HG03520 (cell line): ENCODE data around the gene GCN1.

Experiments
- ATAC-seq: cut with Tn5 transposase; IDR thresholded peaks from one replicate; pipeline ENCODE4 v1.9.1; 2021; ENCODE audit warnings: mild to moderate bottlenecking, moderate library complexity; ENCODE audit not compliant: unreplicated experiment

Gene GCN1

GRCh38 chr12:120183211-120183631, 11.3 kb downstream of the GCN1 start:
- ATAC-seq: no peak

GRCh38 chr12:120181991-120182631, 12.4 kb downstream of the GCN1 start:
- no peak for ATAC-seq

GRCh38 chr12:120180975-120181374, 13.5 kb downstream of the GCN1 start:
- ATAC-seq: no peak

GRCh38 chr12:120175537-120175936, 19.0 kb downstream of the GCN1 start:
- ATAC-seq: no peak

- ATAC-seq: no peak
Observed at GRCh38 chr12:120175062-120175461, 19.5 kb downstream of the GCN1 start.

GRCh38 chr12:120172053-120172452, 22.5 kb downstream of the GCN1 start:
- ATAC-seq: no peak

- ATAC-seq: no peak
Observed at GRCh38 chr12:120170631-120171030, 23.9 kb downstream of the GCN1 start.

- ATAC-seq: no peak
Observed at GRCh38 chr12:120169946-120170345, 24.6 kb downstream of the GCN1 start.

- ATAC-seq: no peak
Observed at GRCh38 chr12:120168337-120168736, 26.2 kb downstream of the GCN1 start.

- ATAC-seq: no peak
Observed at GRCh38 chr12:120167529-120168095, 26.9 kb downstream of the GCN1 start.

GRCh38 chr12:120164293-120164692, 30.2 kb downstream of the GCN1 start:
- no peak for ATAC-seq

- no peak for ATAC-seq
Observed at GRCh38 chr12:120162763-120163162, 31.8 kb downstream of the GCN1 start.

GRCh38 chr12:120161852-120162251, 32.7 kb downstream of the GCN1 start:
- no peak for ATAC-seq

- no peak for ATAC-seq
Observed at GRCh38 chr12:120159509-120160237, 34.8 kb downstream of the GCN1 start.

GRCh38 chr12:120158351-120158750, 36.2 kb downstream of the GCN1 start:
- no peak for ATAC-seq

- no peak for ATAC-seq
Observed at GRCh38 chr12:120157678-120158077, 36.8 kb downstream of the GCN1 start.

- no peak for ATAC-seq
Observed at GRCh38 chr12:120156315-120157259, 37.9 kb downstream of the GCN1 start.

GRCh38 chr12:120155072-120155471, 39.4 kb downstream of the GCN1 start:
- ATAC-seq: no peak

- ATAC-seq: no peak
Observed at GRCh38 chr12:120150919-120151525, 43.5 kb downstream of the GCN1 start.

- ATAC-seq: no peak
Observed at GRCh38 chr12:120148011-120148410, 46.5 kb downstream of the GCN1 start.

- no peak for ATAC-seq
Observed at GRCh38 chr12:120145164-120145563, 49.4 kb downstream of the GCN1 start.
